Kidney (tissue), 14 donors: ENCODE measurements around the gene NCK1. TPM values are rescaled to one million over a fixed set of nuclear protein-coding genes. Genes with fewer than 3 reads are reported as not detected.
"Not testable (repeated sequence)": the region's sequence is repeated elsewhere in the genome, so short reads cannot be mapped to it uniquely, and the experiment has no call there.

ENCODE experiments used
- DNase-seq, 5 donors: peaks; one replicate each; pipeline ENCODE4 v3.0.0-alpha.2; 2013 to 2020
- FAIRE-seq: peaks from 2 replicates; lab custom pipeline; 2012; peaks lifted over from hg19 to GRCh38; lab: Jason Lieb, UNC
- H3K27ac ChIP-seq, 2 donors: one replicate each; pipeline ENCODE4 v1.7.0; 2013; ENCODE audit warnings: low read depth in 2 of 2, low read length in 2 of 2, inconsistent platforms in 1 of 2
- H3K27me3 ChIP-seq: one replicate; pipeline ENCODE4 v1.7.1; 2013; ENCODE audit warnings: low read length, inconsistent platforms; ENCODE audit not compliant: control insufficient read depth, insufficient read depth
- H3K36me3 ChIP-seq, 3 donors: one replicate each; pipeline versions ENCODE4 v1.7.0 to v1.7.1; 2013; ENCODE audit warnings: low read length in 3 of 3, control low read depth in 1 of 3, inconsistent platforms in 1 of 3; ENCODE audit not compliant: insufficient read depth in 3 of 3, control insufficient read depth in 2 of 3
- H3K4me1 ChIP-seq, 3 donors: one replicate each; pipeline versions ENCODE4 v1.7.0 to v1.7.1; 2013; ENCODE audit warnings: low read length in 3 of 3, inconsistent platforms in 1 of 3, low read depth in 1 of 3; ENCODE audit not compliant: control insufficient read depth in 2 of 3, insufficient read depth in 2 of 3
- H3K4me3 ChIP-seq, 3 donors: one replicate each; pipeline versions ENCODE4 v1.7.0 to v1.8.1; 2013; ENCODE audit warnings: low read length in 3 of 3, control low read depth in 1 of 3, inconsistent platforms in 1 of 3
- H3K9ac ChIP-seq, 3 donors: one replicate each; pipeline versions ENCODE4 v1.7.0 to v1.7.1; 2013; ENCODE audit warnings: low read length in 3 of 3, control low read depth in 1 of 3, inconsistent platforms in 1 of 3
- H3K9me3 ChIP-seq, 3 donors: one replicate each; pipeline versions ENCODE4 v1.7.0 to v1.7.1; 2013; ENCODE audit warnings: low read length in 3 of 3, control low read depth in 1 of 3, inconsistent platforms in 1 of 3; ENCODE audit not compliant: control insufficient read depth in 2 of 3, insufficient read depth in 1 of 3
- intact Hi-C: fragments of 100-400 bp; cut with DNase I; formaldehyde crosslinking; loops from one replicate; pipeline ENCODE4 v1.11.1; 2022
- polyA plus RNA-seq: library from polyadenylated mRNA; stranded (reverse); fragments of 350-450 nt; fragmentation: Illumina TruSeq; extraction: RNeasy Lipid Tissue Mini Kit (QIAGEN cat#74804); gene quantifications from one replicate; pipeline ENCODE4 v1.2.3, GENCODE V29; 2014; ENCODE audit warnings: low read depth, low replicate concordance; ENCODE audit not compliant: insufficient read depth
- total RNA-seq: library from RNA; stranded (reverse); fragmentation: NEBNext Ultra II Directional; extraction: Animal tissue kit (Norgen Biotek cat#: 25700); gene quantifications from one replicate; pipeline ENCODE4 v1.2.1, GENCODE V29; 2021
- TF ChIP-seq, protein P1 (sequence below): IDR thresholded peaks from 3 replicates; pipeline ENCODE4 v1.5.1; 2012; ENCODE audit warnings: mild to moderate bottlenecking, moderate library complexity, borderline replicate concordance; ENCODE audit not compliant: insufficient read depth; ENCODE audit errors: extremely low read depth
- donor health status: control.
- donor health status: control.
- donor health status: control.
- donor health status: control.
- donor health status: control.
- donor health status: DM: yes; HTN: yes; CAD: no.
- donor health status: Normal renal cell carcinoma (clear cell type).

The NCK1 gene
- total and polyA plus RNA-seq, 2 donors from 2014 or later: 12.6 to 46.8 TPM

DNA sequence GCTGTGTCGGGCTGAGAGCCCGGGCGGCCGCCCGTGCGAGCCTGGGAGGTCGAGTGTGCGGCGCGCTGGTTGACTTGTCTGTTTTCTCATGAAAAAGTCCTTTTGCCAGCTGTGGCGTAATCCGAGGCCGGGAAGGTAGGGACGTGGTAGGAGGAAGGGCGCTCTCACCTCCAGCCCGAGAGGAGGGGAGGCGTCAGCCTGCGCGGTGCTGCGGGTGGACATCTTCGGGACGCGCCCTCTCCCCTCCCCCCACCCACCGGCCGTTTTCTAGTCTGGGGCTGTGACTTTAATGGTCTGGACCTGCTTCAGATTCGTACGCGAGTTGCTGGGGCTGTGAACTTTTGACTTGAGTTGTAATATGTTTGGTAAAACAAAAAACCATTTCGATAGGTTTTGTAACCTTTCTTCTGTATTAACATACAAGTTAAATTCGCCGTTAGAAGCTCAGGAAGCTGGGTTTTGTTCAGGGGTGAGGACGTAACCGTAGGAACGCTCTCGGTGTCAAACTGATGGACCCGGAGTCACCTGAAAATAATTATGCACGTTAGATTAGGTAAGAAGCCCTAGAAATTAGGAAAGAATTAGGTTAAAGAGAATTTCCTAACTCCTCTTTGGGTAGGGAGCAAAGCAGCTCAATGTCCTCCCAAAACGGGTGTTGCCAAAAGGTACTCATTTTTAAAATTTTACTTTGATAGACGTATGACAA lies 762 bp downstream of the NCK1 start:
- peak; percentile 74 to 87 (median 82) for DNase-seq
- no peaks in the 10 kb centered on the region for H3K9me3 ChIP-seq
- peak overlapping the region; percentile 73 to 94 (median 91) for H3K4me3 ChIP-seq
- TF ChIP-seq, protein P1, sequence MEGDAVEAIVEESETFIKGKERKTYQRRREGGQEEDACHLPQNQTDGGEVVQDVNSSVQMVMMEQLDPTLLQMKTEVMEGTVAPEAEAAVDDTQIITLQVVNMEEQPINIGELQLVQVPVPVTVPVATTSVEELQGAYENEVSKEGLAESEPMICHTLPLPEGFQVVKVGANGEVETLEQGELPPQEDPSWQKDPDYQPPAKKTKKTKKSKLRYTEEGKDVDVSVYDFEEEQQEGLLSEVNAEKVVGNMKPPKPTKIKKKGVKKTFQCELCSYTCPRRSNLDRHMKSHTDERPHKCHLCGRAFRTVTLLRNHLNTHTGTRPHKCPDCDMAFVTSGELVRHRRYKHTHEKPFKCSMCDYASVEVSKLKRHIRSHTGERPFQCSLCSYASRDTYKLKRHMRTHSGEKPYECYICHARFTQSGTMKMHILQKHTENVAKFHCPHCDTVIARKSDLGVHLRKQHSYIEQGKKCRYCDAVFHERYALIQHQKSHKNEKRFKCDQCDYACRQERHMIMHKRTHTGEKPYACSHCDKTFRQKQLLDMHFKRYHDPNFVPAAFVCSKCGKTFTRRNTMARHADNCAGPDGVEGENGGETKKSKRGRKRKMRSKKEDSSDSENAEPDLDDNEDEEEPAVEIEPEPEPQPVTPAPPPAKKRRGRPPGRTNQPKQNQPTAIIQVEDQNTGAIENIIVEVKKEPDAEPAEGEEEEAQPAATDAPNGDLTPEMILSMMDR: no peak
- H3K27ac ChIP-seq: peak overlapping the region; percentile 92 to 98
- peaks cover 0 to 8% (median 4%) of the 10 kb centered on the region in 3 donors for H3K4me1 ChIP-seq
- no peak for FAIRE-seq
- H3K9ac ChIP-seq: peak overlapping the region; percentile 85 to 99 (median 88)
- no peaks in the 10 kb centered on the region for H3K27me3 ChIP-seq
- intact Hi-C loops: no loop called here
- H3K36me3 ChIP-seq: no peaks in the 10 kb centered on the region

DNA sequence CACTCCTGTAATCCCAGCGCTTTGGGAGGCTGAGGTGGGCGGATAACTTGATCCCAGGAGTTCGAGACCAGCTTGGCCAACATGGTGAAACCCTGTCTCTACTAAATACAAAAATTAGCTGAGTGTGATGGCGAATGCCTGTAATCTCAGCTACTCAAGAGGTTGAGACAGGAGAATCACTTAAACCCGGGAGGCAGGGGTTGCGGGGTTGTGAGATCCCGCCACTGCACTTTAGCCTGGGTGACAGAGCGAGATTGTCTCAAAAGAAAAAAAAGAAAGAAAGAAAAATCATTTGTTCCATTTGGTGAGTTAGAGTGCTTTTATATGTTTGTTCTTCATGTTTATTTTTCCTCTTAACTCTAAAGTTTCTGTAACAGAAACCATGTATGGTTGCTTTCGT lies 7.3 kb downstream of the NCK1 start:
- H3K4me3 ChIP-seq: no peak overlapping the region
- H3K36me3 ChIP-seq: no peaks in the 10 kb centered on the region
- H3K9ac ChIP-seq: no peak overlapping the region
- peaks cover 0 to 3% (median 0%) of the 10 kb centered on the region in 3 donors for H3K9me3 ChIP-seq
- no peaks in the 10 kb centered on the region for H3K27me3 ChIP-seq
- FAIRE-seq (no peak), DNase-seq (no peak)
- H3K27ac ChIP-seq: no peak overlapping the region
- TF ChIP-seq, protein P1: no peak
- intact Hi-C loops: no loop called here
- no peaks in the 10 kb centered on the region for H3K4me1 ChIP-seq

DNA sequence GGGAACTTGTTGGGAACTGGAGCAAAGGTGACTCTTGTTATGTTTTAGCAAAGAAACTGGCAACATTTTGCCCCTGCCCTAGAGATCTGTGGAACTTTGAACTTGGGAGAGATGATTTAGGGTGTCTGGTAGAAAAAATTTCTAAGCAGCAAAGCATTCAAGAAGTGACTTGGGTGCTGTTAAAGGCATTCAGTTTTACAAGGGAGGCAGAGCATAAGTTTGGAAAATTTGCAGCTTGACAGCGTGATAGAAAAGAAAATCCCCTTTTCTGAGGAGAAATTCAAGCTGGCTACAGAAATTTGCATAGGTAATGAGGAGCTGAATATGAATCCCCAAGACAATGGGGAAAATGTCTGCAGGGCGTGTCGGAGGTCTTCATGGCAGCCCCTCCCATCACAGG lies 10.2 kb downstream of the NCK1 start:
- intact Hi-C loops, H3K27me3 ChIP-seq, FAIRE-seq, H3K4me1 ChIP-seq, H3K4me3 ChIP-seq, H3K9ac ChIP-seq, H3K9me3 ChIP-seq, DNase-seq, H3K36me3 ChIP-seq, H3K27ac ChIP-seq: not testable (repeated sequence)

DNA sequence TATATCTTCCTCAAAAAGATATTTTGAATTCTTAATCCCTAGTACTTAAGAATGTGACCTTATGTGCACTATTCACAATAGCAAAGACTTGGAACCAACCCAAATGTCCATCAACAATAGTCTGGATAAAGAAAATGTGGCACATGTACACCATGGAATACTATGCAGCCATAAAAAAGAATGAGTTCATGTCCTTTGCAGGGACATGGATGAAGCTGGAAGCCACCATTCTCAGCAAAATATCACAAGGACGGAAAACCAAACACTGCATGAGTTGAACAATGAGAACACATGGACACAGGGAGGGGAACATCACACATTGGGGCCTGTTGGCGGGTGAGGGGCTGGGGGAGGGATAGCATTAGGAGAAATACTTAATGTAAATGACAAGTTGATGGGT lies 17.5 kb downstream of the NCK1 start:
- intact Hi-C loops, H3K9me3 ChIP-seq, FAIRE-seq, H3K9ac ChIP-seq, H3K27ac ChIP-seq, H3K36me3 ChIP-seq, H3K4me1 ChIP-seq, DNase-seq, H3K4me3 ChIP-seq, H3K27me3 ChIP-seq: not testable (repeated sequence)
